IPS DF 19.7 (cell line): ENCODE data around the gene GORASP1.

Experiments
- DNase-seq: peaks from one replicate; pipeline ENCODE4 v3.0.0-alpha.2; 2013; ENCODE audit warnings: low read depth, low spot score

The GORASP1 gene

GRCh38 chr3:39141171-39141995 lies 34.0 kb upstream of the GORASP1 start:
- DNase-seq: no peak

DNA sequence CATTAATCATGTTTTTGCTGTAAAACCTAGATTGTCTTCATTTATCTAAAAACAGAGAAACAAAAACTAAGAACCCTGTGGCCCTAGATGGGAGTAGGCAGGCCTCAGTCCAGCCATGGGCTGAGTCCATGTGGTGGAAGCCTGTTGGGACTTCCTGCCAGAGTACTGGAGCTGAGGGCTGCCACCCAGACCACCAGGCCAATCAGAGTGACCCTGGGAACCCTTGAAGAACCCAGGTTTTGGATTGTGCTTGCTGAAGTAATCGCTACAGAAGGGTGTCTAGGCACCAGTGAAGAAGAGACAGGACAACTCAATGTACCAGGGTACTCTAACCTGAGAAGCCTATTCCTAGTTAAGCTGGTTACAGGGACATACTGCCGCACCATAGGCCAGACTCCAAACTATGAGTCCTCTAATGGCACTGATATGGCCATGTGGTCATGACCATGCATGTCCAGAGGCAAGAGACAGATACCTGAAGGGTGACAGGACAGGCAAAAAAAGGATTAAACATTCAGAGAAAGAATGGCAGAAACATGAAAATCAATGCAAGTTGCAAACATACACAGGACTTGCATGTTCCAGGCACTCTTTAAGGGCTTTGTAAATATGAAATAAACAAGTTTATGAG lies 33.0 kb upstream of the GORASP1 start:
- no peak for DNase-seq

- no peak for DNase-seq
Measured at GRCh38 chr3:39139442-39139841, 32.0 kb upstream of the GORASP1 start.

- DNase-seq: no peak
Measured at GRCh38 chr3:39138804-39139415, 31.5 kb upstream of the GORASP1 start.

- no peak for DNase-seq
Measured at GRCh38 chr3:39137991-39138803, 30.8 kb upstream of the GORASP1 start.

DNA sequence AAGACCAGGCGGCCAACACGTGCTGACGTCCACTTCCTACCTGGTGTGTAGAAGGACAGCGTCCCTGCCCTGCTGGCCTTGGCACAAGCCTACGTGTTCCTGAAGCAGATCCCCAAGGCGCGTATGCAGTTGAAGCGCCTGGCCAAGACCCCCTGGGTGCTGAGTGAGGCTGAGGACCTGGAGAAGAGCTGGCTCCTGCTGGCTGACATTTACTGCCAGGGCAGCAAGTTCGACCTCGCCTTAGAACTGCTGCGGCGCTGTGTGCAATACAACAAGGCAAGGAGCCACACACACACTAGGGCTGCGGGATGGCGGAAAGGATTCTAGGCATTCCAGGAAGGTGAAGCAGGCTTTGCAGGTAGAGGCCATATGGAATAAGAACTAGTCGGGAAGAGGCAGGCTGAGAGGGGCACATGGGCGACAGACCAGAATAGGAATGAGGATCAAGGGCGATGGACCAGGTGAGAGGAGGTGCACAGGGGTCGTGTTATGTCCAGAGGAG lies 30.1 kb upstream of the GORASP1 start:
- DNase-seq: no peak

DNA sequence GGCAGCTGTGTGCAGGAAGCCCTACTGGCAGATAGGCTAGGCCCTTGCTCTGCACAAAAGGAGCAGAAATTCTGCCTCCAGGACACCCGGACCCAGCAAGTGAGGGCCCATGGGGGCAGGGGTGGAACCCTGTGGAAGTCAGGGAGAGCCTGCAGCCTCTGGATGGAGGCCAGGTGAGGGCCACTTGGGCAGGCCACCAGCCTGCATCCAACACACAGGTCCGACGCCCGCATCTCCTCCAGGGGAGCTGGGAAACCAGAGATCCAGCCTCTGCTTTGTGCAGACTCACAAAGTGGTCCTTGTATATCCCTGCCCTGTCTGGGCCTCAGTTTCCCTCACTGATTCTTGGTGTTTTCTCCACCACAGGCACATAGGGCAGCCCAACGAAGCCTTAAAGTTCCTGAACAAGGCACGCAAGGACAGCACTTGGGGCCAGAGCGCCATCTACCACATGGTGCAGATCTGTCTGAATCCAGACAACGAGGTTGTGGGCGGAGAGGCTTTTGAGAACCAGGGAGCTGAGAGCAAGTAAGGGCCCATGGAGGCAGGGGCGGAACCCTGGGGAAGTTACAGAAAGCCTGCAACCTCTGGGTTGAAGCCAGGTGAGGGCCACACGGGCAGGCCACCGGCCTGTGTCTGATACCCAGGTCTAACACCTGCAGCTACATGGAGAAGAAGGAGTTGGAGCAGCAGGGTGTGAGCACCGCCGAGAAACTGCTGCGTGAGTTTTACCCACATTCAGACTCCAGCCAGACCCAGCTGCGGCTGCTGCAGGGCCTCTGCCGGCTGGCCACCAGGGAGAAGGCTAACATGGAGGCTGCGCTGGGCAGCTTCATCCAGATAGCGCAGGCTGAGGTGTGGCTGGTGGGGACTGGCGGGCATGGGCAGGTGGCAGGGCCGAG lies 29.4 kb upstream of the GORASP1 start:
- no peak for DNase-seq

DNA sequence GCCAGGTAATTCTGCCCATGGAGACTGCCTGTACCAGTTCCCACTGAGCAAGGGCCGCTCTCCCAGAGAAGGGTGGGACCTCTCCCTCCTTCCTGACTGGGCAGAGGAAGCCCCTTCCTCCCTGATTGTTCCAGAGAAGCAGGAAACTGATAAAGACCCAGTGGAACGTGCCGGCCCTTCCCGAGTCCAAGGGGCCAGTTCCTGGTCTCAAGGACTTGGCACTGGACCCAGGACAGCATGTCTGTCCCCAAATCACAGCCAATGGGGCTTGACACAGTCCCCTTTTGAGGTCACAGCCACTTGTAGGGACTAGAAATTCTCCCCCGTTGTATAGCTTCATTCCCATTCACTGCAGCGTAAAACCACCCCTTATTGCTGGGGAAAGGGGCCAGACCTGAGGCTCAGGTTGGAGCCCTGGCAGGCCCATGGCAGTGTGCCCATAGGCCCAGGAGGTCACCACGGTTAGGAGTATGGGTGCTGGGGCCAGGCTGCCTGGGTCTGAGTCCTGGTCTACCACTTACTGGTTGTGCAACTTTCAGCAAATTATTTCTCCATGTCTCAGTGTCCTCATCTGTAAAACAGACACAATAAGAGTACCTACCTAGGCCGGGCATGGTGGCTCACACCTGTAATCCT lies 27.9 kb upstream of the GORASP1 start:
- no peak for DNase-seq

DNA sequence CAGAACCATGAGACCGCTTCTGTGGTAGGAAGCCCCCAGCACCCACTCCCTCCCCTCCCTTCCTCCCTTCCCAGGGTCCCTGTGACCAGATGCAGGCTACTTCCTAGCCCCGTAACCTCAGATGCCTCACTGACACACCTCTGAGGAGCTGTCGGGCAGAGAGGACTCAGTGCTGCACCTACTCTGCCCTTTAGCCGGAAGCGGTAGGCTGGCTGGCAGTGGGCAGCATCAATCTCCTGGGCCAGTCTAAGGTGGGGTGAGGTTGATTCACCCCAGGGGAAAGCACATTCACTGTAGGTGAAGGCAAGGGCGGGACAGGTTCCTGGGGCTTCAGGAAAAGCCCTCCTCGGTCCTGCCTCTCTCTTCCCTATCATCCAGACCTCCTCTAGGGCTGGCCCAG lies 26.9 kb upstream of the GORASP1 start:
- no peak for DNase-seq

DNA sequence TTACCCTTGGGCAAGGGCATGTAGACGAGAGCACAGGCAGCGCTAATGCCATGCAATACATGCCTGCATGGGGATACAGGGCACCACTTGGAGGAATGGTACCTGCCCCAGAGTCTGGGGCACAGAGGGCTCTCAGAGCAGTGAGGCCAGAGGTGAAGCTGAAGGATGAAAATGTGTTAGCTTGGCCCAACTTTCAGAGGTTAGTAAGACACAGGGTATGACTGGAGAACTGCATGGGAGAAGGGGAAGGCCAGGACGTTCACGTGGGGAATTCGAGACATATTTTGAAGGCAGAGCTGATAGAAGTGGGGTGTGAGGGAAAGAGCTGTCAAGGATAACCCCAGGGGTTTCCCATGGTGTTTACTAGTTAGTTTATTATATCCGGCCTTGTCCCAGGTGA lies 26.4 kb upstream of the GORASP1 start:
- no peak for DNase-seq

GRCh38 chr3:39133093-39133490 lies 25.7 kb upstream of the GORASP1 start:
- no peak for DNase-seq

DNA sequence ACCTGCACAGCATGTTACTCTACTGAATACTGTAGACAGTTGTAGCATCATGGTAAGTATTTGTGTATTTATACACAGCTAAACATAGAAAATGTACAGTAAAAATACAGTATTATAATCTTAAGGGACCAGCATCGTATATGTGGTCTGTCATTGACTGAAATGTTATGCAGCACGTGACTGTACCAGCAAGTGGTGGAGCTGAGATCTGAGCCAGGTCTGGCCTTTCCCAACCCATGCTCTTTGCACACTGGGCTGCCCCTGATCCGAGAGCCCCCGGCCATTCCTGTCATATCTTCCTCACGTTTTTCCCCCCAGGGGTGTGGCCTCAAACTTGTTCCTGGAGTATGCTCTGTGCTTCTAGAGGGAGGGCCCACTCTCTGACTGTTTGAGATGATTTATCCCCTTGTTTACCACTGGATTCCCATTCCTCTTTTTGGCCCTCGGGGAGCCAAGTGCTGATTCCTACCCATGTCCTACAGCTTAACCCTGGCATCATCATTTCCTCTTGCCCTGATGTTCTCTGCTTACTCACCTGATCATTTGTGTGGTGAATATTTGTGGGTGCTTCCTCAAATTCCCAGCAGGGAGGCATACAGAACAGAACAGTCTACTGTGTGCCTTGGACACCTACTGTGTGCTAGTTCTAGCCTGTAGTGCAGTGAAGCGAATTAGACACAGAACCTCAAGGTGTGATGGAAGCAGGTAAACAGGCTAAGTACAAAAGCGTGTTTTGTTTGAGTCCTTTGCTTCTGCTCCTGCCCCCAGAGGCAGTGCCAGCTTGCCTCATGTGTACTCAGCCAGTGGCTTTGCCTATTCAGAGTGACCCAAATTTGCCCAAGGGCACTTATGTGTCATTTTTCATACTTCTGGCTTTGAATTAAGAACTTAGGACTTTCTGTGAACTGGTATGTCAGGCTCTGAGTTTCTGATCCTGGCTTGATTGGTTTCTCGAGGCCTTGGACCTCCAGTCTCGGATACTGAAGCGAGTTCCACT lies 25.0 kb upstream of the GORASP1 start:
- no peak for DNase-seq

GRCh38 chr3:39130693-39131265 lies 23.4 kb upstream of the GORASP1 start:
- DNase-seq: no peak

DNA sequence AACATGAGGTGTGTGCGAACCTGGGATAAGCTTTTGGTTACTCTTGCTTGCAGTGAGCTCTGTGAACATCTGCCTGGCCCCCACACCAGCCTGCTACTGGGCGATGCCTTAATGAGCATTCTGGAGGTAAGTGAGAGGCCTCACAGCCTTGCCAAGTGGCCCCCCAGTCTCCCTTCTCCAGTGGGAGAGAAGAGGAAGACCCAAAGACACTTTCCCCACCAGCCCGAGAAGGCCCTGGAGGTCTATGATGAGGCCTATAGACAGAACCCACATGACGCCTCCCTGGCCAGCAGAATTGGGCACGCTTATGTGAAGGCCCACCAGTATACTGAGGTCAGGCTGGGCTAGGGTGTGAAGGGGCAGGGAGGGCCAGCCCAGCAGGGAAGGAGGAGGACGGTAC lies 22.6 kb upstream of the GORASP1 start:
- no peak for DNase-seq

DNA sequence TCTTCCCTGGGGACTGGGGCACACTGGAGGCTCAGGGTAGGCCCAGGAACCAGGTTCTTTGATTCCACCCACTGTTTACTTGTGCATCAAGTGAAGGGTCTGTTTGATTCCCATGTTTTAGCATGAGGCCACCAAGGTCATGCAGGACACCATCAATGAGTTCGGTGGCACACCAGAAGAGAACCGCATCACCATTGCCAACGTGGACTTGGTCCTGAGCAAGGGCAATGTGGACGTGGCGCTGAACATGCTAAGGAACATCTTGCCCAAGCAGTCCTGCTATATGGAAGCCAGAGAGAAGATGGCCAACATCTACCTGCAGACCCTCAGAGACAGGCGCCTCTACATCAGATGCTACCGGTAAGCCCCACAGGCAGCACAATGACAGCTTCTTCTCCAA lies 21.5 kb upstream of the GORASP1 start:
- DNase-seq: no peak

DNA sequence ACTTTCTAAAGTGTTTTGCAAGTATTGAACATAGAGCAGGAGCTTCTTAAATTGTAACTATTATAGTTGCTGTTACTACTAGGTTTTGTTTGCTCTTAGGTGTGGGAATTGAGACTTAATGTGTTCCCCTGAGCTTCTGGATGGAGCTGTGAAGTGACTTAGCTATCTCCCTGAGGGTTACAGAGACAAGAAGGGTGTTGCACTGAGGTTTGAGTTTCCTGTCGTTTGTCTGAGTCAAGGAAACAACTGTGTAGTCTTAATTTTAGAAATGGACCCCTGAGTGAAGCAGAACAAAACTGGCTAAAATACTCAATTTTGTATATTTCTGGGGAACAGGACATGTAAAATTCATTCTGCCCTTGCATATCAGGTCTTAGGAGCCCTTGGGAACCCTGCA lies 20.5 kb upstream of the GORASP1 start:
- no peak for DNase-seq

- no peak for DNase-seq
Measured at GRCh38 chr3:39127269-39127907, 20.0 kb upstream of the GORASP1 start.

GRCh38 chr3:39126532-39127071 lies 19.2 kb upstream of the GORASP1 start:
- DNase-seq: no peak
